Lower leg skin (tissue), 4 donors: ENCODE measurements around the gene RAB39A. TPM values are rescaled to one million over a fixed set of nuclear protein-coding genes. Genes with fewer than 3 reads are reported as not detected.

ENCODE experiments used
- DNase-seq, 2 donors: peaks; one replicate each; pipeline ENCODE4 v3.0.0-alpha.2; 2019; ENCODE audit warnings: low spot score in 2 of 2
- H3K4me3 ChIP-seq: fragments of 200-600 bp; sonication (generic); 2 replicates; pipeline ENCODE4 v1.5.1; 2017; ENCODE audit warnings: mild to moderate bottlenecking, low read depth; ENCODE audit not compliant: poor library complexity, severe bottlenecking
- CTCF ChIP-seq, 3 donors: fragments of 450-650 bp; IDR thresholded peaks; one replicate each; pipeline ENCODE4 v1.5.1; 2016; ENCODE audit warnings: antibody characterized with exemption in 3 of 3, mild to moderate bottlenecking in 3 of 3, moderate library complexity in 2 of 3
- POLR2A ChIP-seq, 2 donors: fragments of 450-650 bp; IDR thresholded peaks; one replicate each; pipeline ENCODE4 v1.6.1; 2016 to 2017; ENCODE audit warnings: antibody characterized with exemption in 2 of 2, mild to moderate bottlenecking in 1 of 2, moderate library complexity in 1 of 2
- WGBS, 2 donors: methylation state at CpG; one replicate each; pipeline ENCODE4 v1.1.5; 2018; 5-methylcytosine and 5-hydroxymethylcytosine counted together
- intact Hi-C: fragments of 100-400 bp; cut with DNase I; formaldehyde crosslinking; loops from one replicate; pipeline ENCODE4 v1.15.0; 2023; ENCODE audit warnings: low total_unique reads
- total RNA-seq, 4 donors: library from RNA; depleted of rRNA; stranded (reverse); fragments of >200 nt; gene quantifications; one replicate each; pipeline ENCODE4 v1.1.0, GENCODE V29; 2016

The RAB39A gene
- total RNA-seq, 4 donors from 2014 or later, result 0.19 TPM; not detected in 3

GRCh38 chr11:108007819-108008218, 79.6 kb downstream of the RAB39A start:
- no peak overlapping the region for H3K4me3 ChIP-seq
- TF ChIP-seq POLR2A (IDR thresholded peaks at IDR 0.05), result no peak
- TF ChIP-seq CTCF (IDR thresholded peaks at IDR 0.05), result no peak
- no peak for DNase-seq
- 94 to 96% methylated on average over 18 of the region's 18 CpGs for WGBS, 2 donors
- intact Hi-C loops, result no loop called here

DNA sequence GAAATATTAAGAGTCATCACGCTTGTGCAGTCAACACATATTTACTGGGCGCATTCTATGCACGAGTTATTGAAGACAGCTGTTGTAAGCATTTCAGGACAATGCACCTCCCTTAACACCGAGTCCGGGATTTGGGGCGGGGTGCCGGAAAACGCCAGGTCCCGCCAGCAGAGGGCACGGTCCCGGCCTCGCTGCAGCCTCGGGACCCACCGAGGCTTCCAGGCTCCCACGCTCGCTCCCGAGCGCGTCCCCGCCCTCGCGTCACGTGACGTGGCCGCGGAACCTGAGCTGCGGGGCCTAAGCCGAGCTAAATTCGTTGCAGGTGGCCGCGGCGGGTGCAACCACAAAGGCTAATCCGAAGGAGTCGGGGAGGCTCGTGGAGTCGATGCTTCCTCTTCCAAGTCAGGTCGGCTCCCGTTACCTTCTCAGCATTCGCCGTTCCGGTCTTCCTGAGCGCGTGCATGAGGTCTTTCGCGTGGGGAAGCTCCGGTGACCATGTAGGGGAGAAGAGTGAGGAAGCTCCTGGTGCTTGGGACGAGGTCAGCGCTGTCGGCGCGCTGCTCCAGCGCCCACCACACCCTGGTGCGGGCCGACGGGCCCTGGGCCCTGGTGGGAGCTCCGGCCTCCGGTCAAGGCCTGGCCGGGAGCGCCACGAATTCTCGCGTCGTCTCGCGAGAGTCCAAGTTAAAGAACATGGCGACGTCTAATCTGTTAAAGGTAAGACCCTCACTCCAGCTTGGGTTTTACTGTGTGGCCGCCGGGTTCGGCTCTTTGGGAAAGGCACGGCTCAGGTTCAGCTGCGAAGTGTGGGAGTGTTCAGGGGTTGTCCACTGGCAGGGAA, 80.6 kb downstream of the RAB39A start, which contains the start of gene CUL5:
Gene CUL5 (plus strand): TSS at position 243 of the 841 bp plus-strand sequence. CDS start 451 bp downstream, at position 694.
- DNase-seq, result peak; percentile 90 to 98
- intact Hi-C loops, result no loop called here
- WGBS, 2 donors, result 0% methylated on average over 37 to 44 of the region's 72 CpGs
- peak in 1 of 3 donors; percentile 63 for TF ChIP-seq CTCF (IDR thresholded peaks at IDR 0.05)
- TF ChIP-seq POLR2A (IDR thresholded peaks at IDR 0.05), result no peak
- peak within 1 kb of the TSS; percentile 92 for H3K4me3 ChIP-seq

DNA sequence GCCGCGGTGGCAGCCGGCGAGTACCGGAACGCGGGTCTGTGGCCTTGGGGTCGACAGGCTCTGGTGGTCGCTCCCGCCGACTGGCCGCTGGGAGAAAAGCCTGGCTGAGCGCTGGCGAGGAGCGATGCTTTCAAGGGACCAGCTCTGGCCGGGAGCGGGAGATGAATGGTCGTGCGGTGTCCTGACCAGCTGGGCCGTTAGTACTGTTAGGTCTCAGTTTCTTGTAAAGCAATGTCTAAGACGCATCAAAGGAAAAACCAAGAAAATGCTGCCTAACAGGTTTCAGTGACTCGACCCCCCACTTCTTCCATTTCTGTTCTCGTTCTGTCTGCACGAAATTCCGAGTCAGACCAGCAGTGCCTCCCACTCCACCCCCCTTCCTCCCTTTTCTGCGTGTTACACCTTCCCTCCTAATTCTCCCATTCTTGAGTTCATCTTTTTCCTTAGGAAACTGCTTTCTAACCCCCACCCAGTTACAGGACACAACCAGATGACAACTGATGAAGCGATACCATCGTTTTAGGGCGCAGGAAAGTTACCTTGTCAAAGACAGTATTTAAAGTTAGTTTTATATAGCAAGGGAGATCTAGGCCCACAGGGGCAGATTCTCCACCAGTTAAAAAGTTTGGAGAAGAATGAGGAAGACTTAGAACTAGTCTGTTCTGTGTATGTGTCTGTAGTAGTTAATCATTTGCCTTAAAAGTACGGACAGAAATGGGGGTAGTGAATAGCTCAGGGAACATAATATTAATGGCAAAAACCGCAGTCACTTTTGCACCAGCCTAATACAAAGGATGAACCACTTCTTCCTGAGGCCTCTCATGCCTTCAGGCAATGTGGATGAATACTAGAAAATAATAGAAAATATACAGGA, 81.5 kb downstream of the RAB39A start:
- H3K4me3 ChIP-seq, result peak overlapping the region; percentile 92
- WGBS, 2 donors, result 2% methylated on average over 27 to 31 of the region's 31 CpGs
- TF ChIP-seq CTCF (IDR thresholded peaks at IDR 0.05) (no peak), POLR2A (IDR thresholded peaks at IDR 0.05) (no peak)
- intact Hi-C loops, result no loop called here
- no peak for DNase-seq

DNA sequence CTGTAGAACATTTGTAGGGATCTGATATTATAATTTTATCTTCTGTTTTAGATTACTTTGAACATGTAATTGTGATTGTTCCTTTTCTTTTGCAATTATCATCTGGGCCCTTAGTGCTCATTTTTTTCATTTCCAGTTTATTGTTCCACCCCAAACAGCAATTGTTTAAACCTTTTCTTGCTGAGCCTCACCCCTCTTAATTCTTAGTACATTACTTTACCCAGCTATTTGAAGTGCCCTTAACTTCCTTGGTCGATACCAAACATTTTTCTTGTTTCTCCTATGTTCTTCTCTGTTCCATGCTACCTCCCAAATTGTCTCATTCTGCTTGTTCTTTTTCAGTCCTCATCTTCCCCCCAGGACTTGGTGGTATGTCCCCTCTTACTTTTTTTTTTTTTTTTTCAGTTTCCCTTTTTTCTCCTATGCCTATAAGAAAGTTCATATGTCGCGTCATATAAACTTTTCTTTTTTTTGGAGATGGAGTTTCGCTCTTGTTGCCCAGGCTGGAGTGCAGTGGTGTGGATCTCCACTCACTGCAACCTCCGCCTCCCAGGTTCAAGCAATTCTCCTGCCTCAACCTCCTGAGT, 84.0 kb downstream of the RAB39A start:
- no peak for DNase-seq
- H3K4me3 ChIP-seq, result no peak overlapping the region
- intact Hi-C loops, result no loop called here
- TF ChIP-seq CTCF (IDR thresholded peaks at IDR 0.05) (no peak), POLR2A (IDR thresholded peaks at IDR 0.05) (no peak)
- WGBS, 2 donors, result 94 to 95% methylated on average over 5 of the region's 5 CpGs

Other genes with a start within 250 kb of the RAB39A start
- 1 to 10 TPM in 2 of 4 donors, not detected in 2; 2.1 to 2.8 TPM for gene SLN, start 216.4 kb upstream of the RAB39A start, total RNA-seq
- gene SLC35F2, start 69.7 kb upstream of the RAB39A start, total RNA-seq, result 10 to 100 TPM; 32.7 to 51.7 (median 42.0) TPM
- 10 to 100 TPM; 24.2 to 30.1 (median 29.4) TPM for gene CUL5, start 80.5 kb downstream of the RAB39A start, total RNA-seq
- gene ACAT1, start 193.1 kb downstream of the RAB39A start, total RNA-seq, result 100 to 1,000 TPM in 2 of 4 donors, 10 to 100 TPM in 2; 79.5 to 190 (median 117) TPM